ENCODE measurements around the gene EIF4EBP3. TPM values are rescaled to one million over a fixed set of nuclear protein-coding genes. Genes with fewer than 3 reads are reported as not detected.

Gene EIF4EBP3
- total RNA-seq, 4 donors from 2014 or later, result 38.6 to 118 (median 51.8) TPM

DNA sequence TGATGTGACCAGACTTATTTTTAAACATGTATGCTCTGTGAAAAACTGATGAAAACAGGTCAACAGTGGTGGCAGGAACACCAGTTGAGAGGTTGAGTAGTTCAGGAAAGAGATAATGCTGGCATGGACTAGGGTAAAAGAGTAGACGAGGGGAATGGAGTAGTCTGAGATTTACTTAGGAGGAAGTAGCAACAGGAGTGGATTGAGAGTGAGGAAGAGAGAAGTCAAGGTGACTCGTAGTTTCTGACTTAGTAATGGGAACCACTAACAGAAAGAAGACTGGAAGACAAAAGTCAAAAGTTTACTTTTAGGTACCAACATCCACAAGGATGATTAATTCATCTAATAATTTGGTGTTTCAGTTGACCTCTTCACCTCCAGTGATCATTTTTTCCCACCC, 6.2 kb downstream of the EIF4EBP3 start:
- DNase-seq (no peak), ATAC-seq (no peak)
- no peaks in the 10 kb centered on the region for H3K9me3 ChIP-seq
- H3K27me3 ChIP-seq, result no peaks in the 10 kb centered on the region
- peaks cover 0 to 26% of the 10 kb centered on the region in 2 donors for H3K36me3 ChIP-seq
- TF ChIP-seq, protein P1, sequence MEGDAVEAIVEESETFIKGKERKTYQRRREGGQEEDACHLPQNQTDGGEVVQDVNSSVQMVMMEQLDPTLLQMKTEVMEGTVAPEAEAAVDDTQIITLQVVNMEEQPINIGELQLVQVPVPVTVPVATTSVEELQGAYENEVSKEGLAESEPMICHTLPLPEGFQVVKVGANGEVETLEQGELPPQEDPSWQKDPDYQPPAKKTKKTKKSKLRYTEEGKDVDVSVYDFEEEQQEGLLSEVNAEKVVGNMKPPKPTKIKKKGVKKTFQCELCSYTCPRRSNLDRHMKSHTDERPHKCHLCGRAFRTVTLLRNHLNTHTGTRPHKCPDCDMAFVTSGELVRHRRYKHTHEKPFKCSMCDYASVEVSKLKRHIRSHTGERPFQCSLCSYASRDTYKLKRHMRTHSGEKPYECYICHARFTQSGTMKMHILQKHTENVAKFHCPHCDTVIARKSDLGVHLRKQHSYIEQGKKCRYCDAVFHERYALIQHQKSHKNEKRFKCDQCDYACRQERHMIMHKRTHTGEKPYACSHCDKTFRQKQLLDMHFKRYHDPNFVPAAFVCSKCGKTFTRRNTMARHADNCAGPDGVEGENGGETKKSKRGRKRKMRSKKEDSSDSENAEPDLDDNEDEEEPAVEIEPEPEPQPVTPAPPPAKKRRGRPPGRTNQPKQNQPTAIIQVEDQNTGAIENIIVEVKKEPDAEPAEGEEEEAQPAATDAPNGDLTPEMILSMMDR (IDR thresholded peaks at IDR 0.05 in 4 of 5, conservative IDR thresholded peaks at IDR 0.05 in 1 of 5), result no peak
- TF ChIP-seq POLR2A (IDR thresholded peaks at IDR 0.05), result no peak
- in situ Hi-C loops (cut with MboI; ENCODE audit: low sequenced_read_pairs in 4 of 4), result loop anchor here in 1 of 4 donors (25.0 kb wide), 1 partner anchor 316 kb away; no protein-coding TSS in a partner anchor
- no peak overlapping the region for H3K4me3 ChIP-seq
- peak overlapping the region; percentile 88 to 97 (median 92) for H3K27ac ChIP-seq
- intact Hi-C loops (cut with DNase I; ENCODE audit: low total_unique reads), result loop anchor here (10.0 kb wide), 1 partner anchor 309 kb away; no protein-coding TSS in a partner anchor
- peaks cover 59 to 60% of the 10 kb centered on the region in 2 donors for H3K4me1 ChIP-seq

DNA sequence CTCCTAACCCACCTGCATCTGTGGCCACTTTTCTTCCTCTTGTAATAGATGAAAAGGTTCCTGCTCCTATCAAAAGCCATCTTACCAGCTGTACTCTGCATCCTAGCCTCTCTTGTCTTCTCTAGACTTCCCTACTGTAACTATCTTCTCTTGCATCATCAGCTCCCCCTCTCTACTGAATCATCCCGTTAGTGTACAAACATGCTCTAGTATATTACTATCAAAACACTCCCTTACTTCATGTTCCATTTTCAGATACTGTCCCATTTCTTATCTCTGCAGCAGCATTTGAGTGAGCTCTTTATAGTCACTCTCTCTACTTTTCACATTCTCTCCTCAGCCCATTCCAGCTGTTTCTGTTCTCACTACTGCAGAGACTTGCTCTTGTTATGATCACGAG, 7.0 kb downstream of the EIF4EBP3 start:
- intact Hi-C loops (cut with DNase I; ENCODE audit: low total_unique reads), result loop anchor here (10.0 kb wide), 1 partner anchor 310 kb away; no protein-coding TSS in a partner anchor
- Histone ChIP-seq H3K4me3 (no peak overlapping the region), H3K36me3 (peaks cover 0 to 26% of the 10 kb centered on the region in 2 donors), H3K27ac (peak overlapping the region; percentile 88 to 97 (median 92)), H3K4me1 (peaks cover 51 to 52% of the 10 kb centered on the region in 2 donors), H3K9me3 (no peaks in the 10 kb centered on the region), H3K27me3 (no peaks in the 10 kb centered on the region)
- in situ Hi-C loops (cut with MboI; ENCODE audit: low sequenced_read_pairs in 4 of 4), result loop anchor here in 1 of 4 donors (25.0 kb wide), 1 partner anchor 317 kb away; no protein-coding TSS in a partner anchor
- no peak for DNase-seq
- TF ChIP-seq, protein P1 (IDR thresholded peaks at IDR 0.05 in 4 of 5, conservative IDR thresholded peaks at IDR 0.05 in 1 of 5), result no peak
- no peak for TF ChIP-seq POLR2A (IDR thresholded peaks at IDR 0.05)
- ATAC-seq, result no peak

DNA sequence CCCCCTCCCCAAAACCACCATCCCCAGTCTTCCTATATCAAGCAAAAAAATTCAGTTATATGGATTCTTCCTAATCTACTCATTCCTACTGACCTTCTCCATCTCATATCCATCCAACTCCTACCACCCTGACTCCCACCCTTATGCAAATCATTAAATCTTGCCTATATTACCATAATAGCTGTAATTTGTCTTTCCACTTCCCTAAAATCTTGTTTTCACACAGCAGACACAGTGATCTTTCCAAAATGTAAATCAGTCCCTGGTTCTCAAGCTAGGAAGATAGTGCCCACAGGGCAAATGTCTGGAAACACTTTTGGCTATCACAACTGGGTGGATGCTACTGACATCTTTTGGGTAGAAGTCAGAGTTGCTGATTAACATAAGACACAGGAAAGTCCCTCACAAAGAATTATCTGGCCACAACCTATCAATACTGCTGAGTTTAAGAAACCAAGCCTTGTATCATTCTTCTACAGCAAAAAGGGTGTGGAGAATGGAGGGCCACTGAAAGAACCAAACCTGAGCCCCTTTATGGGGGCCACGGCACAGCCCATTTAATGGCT, 8.4 kb downstream of the EIF4EBP3 start:
- no peaks in the 10 kb centered on the region for H3K27me3 ChIP-seq
- in situ Hi-C loops (cut with MboI; ENCODE audit: low sequenced_read_pairs in 4 of 4) (loop anchor here in 1 of 4 donors (25.0 kb wide), 1 partner anchor 319 kb away; no protein-coding TSS in a partner anchor), intact Hi-C loops (cut with DNase I; ENCODE audit: low total_unique reads) (loop anchor here (10.0 kb wide), 1 partner anchor 311 kb away; no protein-coding TSS in a partner anchor)
- H3K27ac ChIP-seq, result peak overlapping the region; percentile 88 to 97 (median 92)
- DNase-seq (no peak), ATAC-seq (no peak)
- peaks cover 37 to 39% of the 10 kb centered on the region in 2 donors for H3K4me1 ChIP-seq
- peaks cover 0 to 14% of the 10 kb centered on the region in 2 donors for H3K36me3 ChIP-seq
- peak overlapping the region; percentile 54 to 99 (median 80) for H3K4me3 ChIP-seq
- H3K9me3 ChIP-seq, result no peaks in the 10 kb centered on the region
- TF ChIP-seq POLR2A (IDR thresholded peaks at IDR 0.05), result no peak
- TF ChIP-seq, protein P1 (IDR thresholded peaks at IDR 0.05 in 4 of 5, conservative IDR thresholded peaks at IDR 0.05 in 1 of 5), result no peak

DNA sequence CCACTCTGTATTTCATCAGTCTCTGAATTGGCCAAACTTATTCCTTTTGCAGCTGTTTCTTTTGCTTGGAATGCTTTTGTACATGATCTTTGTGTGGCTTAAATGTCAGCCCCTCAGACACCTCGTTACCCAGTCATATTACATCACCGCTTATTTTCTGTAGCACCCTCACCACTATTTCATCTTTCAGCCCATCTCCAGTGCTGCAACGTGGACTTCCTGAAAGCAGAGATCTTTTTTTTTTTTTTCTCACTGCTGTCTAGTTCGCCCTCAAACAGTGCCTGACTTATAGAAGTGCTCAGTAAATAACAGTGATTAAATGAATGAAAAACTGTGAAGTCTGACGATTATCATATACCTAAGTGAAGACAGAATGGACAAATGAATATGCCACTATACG, 9.0 kb downstream of the EIF4EBP3 start:
- H3K27ac ChIP-seq, result peak overlapping the region; percentile 88 to 97 (median 92)
- H3K36me3 ChIP-seq, result peaks cover 0 to 11% of the 10 kb centered on the region in 2 donors
- peak overlapping the region; percentile 54 to 99 (median 80) for H3K4me3 ChIP-seq
- no peaks in the 10 kb centered on the region for H3K27me3 ChIP-seq
- peaks cover 33% of the 10 kb centered on the region in 2 donors for H3K4me1 ChIP-seq
- in situ Hi-C loops (cut with MboI; ENCODE audit: low sequenced_read_pairs in 4 of 4) (loop anchor here in 1 of 4 donors (25.0 kb wide), 1 partner anchor 319 kb away; no protein-coding TSS in a partner anchor), intact Hi-C loops (cut with DNase I; ENCODE audit: low total_unique reads) (loop anchor here (10.0 kb wide), 1 partner anchor 312 kb away; no protein-coding TSS in a partner anchor)
- DNase-seq, result no peak
- H3K9me3 ChIP-seq, result no peaks in the 10 kb centered on the region
- TF ChIP-seq, protein P1 (IDR thresholded peaks at IDR 0.05 in 4 of 5, conservative IDR thresholded peaks at IDR 0.05 in 1 of 5), result no peak
- TF ChIP-seq POLR2A (IDR thresholded peaks at IDR 0.05), result no peak
- no peak for ATAC-seq
